ENCODE measurements around the gene CST8. TPM values are rescaled to one million over a fixed set of nuclear protein-coding genes. Genes with fewer than 3 reads are reported as not detected.
"Not testable (repeated sequence)": the region's sequence is repeated elsewhere in the genome, so short reads cannot be mapped to it uniquely, and the experiment has no call there.

The CST8 gene
- total RNA-seq, 1 donor from 2014 or later, result not detected

GRCh38 chr20:23459461-23460150, 31.3 kb upstream of the CST8 start:
- H3K27me3 ChIP-seq (ENCODE audit: control insufficient read depth, insufficient read depth, low read length), result no peaks in the 10 kb centered on the region
- H3K4me3 ChIP-seq (ENCODE audit: low read depth, low read length), result no peak overlapping the region
- peak; percentile 28 for DNase-seq (ENCODE audit: low read depth)
- no peak for FAIRE-seq
- no peaks in the 10 kb centered on the region for H3K36me3 ChIP-seq (ENCODE audit: control insufficient read depth, insufficient read depth, low read length)
- TF ChIP-seq, protein P1, sequence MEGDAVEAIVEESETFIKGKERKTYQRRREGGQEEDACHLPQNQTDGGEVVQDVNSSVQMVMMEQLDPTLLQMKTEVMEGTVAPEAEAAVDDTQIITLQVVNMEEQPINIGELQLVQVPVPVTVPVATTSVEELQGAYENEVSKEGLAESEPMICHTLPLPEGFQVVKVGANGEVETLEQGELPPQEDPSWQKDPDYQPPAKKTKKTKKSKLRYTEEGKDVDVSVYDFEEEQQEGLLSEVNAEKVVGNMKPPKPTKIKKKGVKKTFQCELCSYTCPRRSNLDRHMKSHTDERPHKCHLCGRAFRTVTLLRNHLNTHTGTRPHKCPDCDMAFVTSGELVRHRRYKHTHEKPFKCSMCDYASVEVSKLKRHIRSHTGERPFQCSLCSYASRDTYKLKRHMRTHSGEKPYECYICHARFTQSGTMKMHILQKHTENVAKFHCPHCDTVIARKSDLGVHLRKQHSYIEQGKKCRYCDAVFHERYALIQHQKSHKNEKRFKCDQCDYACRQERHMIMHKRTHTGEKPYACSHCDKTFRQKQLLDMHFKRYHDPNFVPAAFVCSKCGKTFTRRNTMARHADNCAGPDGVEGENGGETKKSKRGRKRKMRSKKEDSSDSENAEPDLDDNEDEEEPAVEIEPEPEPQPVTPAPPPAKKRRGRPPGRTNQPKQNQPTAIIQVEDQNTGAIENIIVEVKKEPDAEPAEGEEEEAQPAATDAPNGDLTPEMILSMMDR (IDR thresholded peaks at IDR 0.05; ENCODE audit: insufficient read depth, low read length, severe bottlenecking), result no peak

DNA sequence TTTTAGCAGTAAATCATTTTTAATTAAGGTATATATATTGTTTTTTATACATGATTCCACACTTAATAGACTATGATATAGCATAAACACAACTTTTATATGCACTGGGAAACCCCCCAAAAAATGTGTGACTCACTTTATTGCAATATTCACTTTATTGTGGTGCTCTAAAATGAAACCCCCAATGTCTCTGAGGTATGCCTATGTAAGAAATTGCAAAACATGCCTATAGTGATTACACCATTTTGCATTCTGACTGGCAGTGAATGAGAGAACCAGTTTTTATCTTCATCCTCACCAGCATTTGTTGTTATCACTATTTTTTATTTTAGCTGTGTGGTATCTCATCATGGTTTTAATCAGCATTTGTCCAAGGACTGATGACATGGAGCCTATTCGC, 29.7 kb upstream of the CST8 start:
- Histone ChIP-seq H3K4me3 (ENCODE audit: low read depth, low read length) (no peak overlapping the region), H3K27me3 (ENCODE audit: control insufficient read depth, insufficient read depth, low read length) (no peaks in the 10 kb centered on the region), H3K36me3 (ENCODE audit: control insufficient read depth, insufficient read depth, low read length) (no peaks in the 10 kb centered on the region)
- DNase-seq (ENCODE audit: low read depth), result no peak
- TF ChIP-seq, protein P1 (IDR thresholded peaks at IDR 0.05; ENCODE audit: insufficient read depth, low read length, severe bottlenecking), result no peak
- FAIRE-seq, result no peak

DNA sequence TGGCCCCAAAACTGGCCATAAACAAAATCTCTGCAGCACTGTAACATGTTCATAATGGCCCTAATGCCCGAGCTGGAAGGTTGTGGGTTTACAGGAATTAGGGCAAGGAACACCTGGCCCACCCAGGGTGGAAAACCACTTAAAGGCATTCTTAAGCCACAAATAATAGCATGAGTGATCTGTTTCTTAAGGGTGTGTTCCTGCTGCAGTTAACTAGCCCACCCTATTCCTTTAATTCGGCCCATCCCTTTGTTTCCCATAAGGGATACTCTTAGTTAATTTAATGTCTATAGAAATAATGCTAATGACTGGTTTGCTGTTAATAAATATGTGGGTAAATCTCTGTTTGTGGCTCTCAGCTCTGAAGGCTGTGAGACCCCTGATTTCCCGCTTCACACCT, 24.0 kb upstream of the CST8 start:
- DNase-seq (ENCODE audit: low read depth); H3K27me3 ChIP-seq (ENCODE audit: control insufficient read depth, insufficient read depth, low read length); H3K36me3 ChIP-seq (ENCODE audit: control insufficient read depth, insufficient read depth, low read length); FAIRE-seq; H3K4me3 ChIP-seq (ENCODE audit: low read depth, low read length): not testable (repeated sequence)

GRCh38 chr20:23472306-23472705, 18.6 kb upstream of the CST8 start:
- DNase-seq (ENCODE audit: low read depth); FAIRE-seq; H3K27me3 ChIP-seq (ENCODE audit: control insufficient read depth, insufficient read depth, low read length); H3K4me3 ChIP-seq (ENCODE audit: low read depth, low read length); H3K36me3 ChIP-seq (ENCODE audit: control insufficient read depth, insufficient read depth, low read length): not testable (repeated sequence)

DNA sequence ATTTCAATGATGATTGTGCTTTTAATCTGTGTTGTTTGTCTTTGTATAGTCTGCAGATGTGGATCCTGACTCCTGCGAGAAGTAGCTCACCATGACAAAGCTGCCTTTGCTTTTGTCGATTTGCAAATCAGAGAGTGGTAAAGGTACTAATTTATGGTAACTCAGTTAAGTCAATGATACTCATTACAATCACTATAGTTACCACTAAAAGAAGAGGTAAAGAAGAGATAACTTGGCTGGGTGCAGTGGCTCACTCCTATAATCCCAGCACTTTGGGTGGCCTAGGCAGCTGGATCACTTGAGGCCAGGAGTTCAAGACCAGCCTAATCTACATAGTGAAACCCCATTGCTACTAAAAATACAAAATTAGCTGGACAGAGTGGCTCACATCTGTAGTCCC, 17.6 kb upstream of the CST8 start:
- DNase-seq (ENCODE audit: low read depth); FAIRE-seq; H3K4me3 ChIP-seq (ENCODE audit: low read depth, low read length); H3K27me3 ChIP-seq (ENCODE audit: control insufficient read depth, insufficient read depth, low read length); H3K36me3 ChIP-seq (ENCODE audit: control insufficient read depth, insufficient read depth, low read length): not testable (repeated sequence)

GRCh38 chr20:23475395-23475794, 15.5 kb upstream of the CST8 start:
- no peaks in the 10 kb centered on the region for H3K27me3 ChIP-seq (ENCODE audit: control insufficient read depth, insufficient read depth, low read length)
- FAIRE-seq, result no peak
- H3K4me3 ChIP-seq (ENCODE audit: low read depth, low read length), result no peak overlapping the region
- H3K36me3 ChIP-seq (ENCODE audit: control insufficient read depth, insufficient read depth, low read length), result no peaks in the 10 kb centered on the region
- no peak for DNase-seq (ENCODE audit: low read depth)
- TF ChIP-seq, protein P1 (IDR thresholded peaks at IDR 0.05; ENCODE audit: insufficient read depth, low read length, severe bottlenecking), result no peak

DNA sequence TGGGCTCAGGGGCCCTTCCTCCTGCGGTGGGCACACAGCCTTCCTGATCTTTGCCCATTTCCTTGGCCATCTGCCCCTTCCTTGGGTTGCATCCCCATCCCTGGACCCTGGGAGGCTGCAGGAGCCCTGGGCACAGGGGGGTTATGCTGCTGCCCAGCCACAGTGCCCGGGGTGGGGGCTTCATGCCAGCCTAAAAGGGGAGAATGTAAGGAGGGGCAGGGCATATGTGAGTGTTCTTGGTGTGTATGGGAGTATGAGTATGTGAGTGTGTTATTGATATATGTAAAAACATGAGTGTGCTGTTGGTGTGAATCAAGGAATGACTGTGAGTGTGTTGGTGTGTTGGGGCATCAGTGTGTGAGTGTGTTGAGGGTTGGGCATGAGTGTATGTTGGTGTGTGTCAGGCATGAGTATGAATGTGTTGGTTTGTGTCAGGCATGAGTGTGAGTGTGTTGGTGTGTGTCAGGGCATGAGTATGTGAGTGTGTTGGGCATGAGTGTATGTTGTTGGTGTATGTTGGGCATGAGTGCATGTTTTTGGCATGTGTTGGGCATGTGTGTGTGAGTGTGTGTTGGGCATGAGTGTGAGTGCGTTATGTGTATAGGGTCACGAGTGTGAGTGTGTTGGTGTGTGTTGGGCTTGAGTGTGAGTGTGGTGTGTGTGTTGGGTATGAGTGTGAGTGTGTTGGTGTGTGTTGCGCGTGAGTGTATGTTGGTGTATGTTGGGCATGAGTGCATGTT, 14.7 kb upstream of the CST8 start:
- no peak for FAIRE-seq
- Histone ChIP-seq H3K4me3 (ENCODE audit: low read depth, low read length) (no peak overlapping the region), H3K27me3 (ENCODE audit: control insufficient read depth, insufficient read depth, low read length) (no peaks in the 10 kb centered on the region), H3K36me3 (ENCODE audit: control insufficient read depth, insufficient read depth, low read length) (no peaks in the 10 kb centered on the region)
- no peak for DNase-seq (ENCODE audit: low read depth)
- TF ChIP-seq, protein P1 (IDR thresholded peaks at IDR 0.05; ENCODE audit: insufficient read depth, low read length, severe bottlenecking), result no peak
